ENCODE results near the gene SLAIN2.

- no peak for TF ChIP-seq GATA3 (IDR thresholded peaks at IDR 0.05; ENCODE audit: low read depth, low read length)
- TF ChIP-seq GATA2 (IDR thresholded peaks at IDR 0.05; ENCODE audit: low read depth, low read length): no peak
Measured at GRCh38 chr4:48329976-48330375, 11.4 kb upstream of the SLAIN2 start.
